Neural crest cell (in vitro differentiated cells): ENCODE data around the gene ABCC3. TPM values are rescaled to one million over a fixed set of nuclear protein-coding genes. Genes with fewer than 3 reads are reported as not detected.

Experiments
- DNase-seq: peaks from one replicate; pipeline ENCODE4 v3.0.0; 2021; ENCODE audit warnings: low read depth, mixed read lengths, low spot score
- H3K27ac Mint-ChIP-seq: one replicate; pipeline ENCODE4 v1.8.0; 2021; ENCODE audit warnings: mild to moderate bottlenecking, mixed read lengths; ENCODE audit not compliant: unreplicated experiment
- H3K27me3 Mint-ChIP-seq: 2 replicates; pipeline ENCODE4 v1.8.0; 2021; ENCODE audit warnings: low read depth, mild to moderate bottlenecking, mixed read lengths
- H3K36me3 Mint-ChIP-seq: 2 replicates; pipeline ENCODE4 v1.8.0; 2021; ENCODE audit warnings: low read depth, mild to moderate bottlenecking, mixed read lengths
- H3K4me1 Mint-ChIP-seq: 2 replicates; pipeline ENCODE4 v1.8.0; 2021; ENCODE audit warnings: mixed read lengths
- H3K4me3 Mint-ChIP-seq: one replicate; pipeline ENCODE4 v1.8.0; 2021; ENCODE audit warnings: mild to moderate bottlenecking, mixed read lengths
- H3K9me3 Mint-ChIP-seq: 2 replicates; pipeline ENCODE4 v1.8.0; 2021; ENCODE audit warnings: mixed read lengths
- total RNA-seq: library from RNA; stranded (reverse); gene quantifications from 2 replicates; pipeline ENCODE4 v1.2.1, GENCODE V29; 2021
- TF ChIP-seq, protein P1 (sequence below): fragments of 200-600 bp; sonication (generic); conservative IDR thresholded peaks from 2 replicates; pipeline ENCODE4 v1.5.0; 2021; ENCODE audit warnings: antibody characterized with exemption, mild to moderate bottlenecking

Gene ABCC3
- total RNA-seq, 1 donor from 2014 or later = not detected

- peaks cover 6% of the 10 kb centered on the region for H3K27me3 Mint-ChIP-seq
- peaks cover 4% of the 10 kb centered on the region for H3K4me1 Mint-ChIP-seq
- TF ChIP-seq, protein P1, sequence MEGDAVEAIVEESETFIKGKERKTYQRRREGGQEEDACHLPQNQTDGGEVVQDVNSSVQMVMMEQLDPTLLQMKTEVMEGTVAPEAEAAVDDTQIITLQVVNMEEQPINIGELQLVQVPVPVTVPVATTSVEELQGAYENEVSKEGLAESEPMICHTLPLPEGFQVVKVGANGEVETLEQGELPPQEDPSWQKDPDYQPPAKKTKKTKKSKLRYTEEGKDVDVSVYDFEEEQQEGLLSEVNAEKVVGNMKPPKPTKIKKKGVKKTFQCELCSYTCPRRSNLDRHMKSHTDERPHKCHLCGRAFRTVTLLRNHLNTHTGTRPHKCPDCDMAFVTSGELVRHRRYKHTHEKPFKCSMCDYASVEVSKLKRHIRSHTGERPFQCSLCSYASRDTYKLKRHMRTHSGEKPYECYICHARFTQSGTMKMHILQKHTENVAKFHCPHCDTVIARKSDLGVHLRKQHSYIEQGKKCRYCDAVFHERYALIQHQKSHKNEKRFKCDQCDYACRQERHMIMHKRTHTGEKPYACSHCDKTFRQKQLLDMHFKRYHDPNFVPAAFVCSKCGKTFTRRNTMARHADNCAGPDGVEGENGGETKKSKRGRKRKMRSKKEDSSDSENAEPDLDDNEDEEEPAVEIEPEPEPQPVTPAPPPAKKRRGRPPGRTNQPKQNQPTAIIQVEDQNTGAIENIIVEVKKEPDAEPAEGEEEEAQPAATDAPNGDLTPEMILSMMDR = no peak
- H3K9me3 Mint-ChIP-seq = no peaks in the 10 kb centered on the region
- DNase-seq = no peak
- H3K4me3 Mint-ChIP-seq = no peak overlapping the region
- H3K36me3 Mint-ChIP-seq = no peaks in the 10 kb centered on the region
- H3K27ac Mint-ChIP-seq = peak overlapping the region; percentile 21
Observed at GRCh38 chr17:50614471-50615051, 20.1 kb upstream of the ABCC3 start.

GRCh38 chr17:50615828-50616227, 18.9 kb upstream of the ABCC3 start:
- no peaks in the 10 kb centered on the region for H3K4me1 Mint-ChIP-seq
- TF ChIP-seq, protein P1 = no peak
- DNase-seq = no peak
- no peaks in the 10 kb centered on the region for H3K9me3 Mint-ChIP-seq
- H3K27ac Mint-ChIP-seq = no peak overlapping the region
- H3K27me3 Mint-ChIP-seq = peaks cover 12% of the 10 kb centered on the region
- H3K36me3 Mint-ChIP-seq = no peaks in the 10 kb centered on the region
- no peak overlapping the region for H3K4me3 Mint-ChIP-seq

DNA sequence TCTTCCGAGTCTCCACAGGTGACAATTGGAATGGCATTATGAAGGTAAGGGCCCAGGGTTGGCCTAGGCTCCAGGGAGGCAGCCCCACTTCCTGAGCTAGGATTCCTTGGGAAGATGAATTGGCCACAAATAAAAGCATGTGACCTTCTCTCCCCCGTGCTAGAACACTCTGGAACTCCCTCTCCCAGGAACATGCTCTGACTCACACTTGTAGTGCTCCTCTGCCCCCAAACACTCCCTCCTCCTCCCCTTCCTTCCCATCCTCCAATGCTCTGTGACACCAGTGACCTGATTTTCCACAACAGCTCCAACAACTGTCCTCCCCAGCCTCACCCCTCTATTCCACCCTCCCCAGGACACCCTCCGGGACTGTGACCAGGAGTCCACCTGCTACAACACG, 16.4 kb upstream of the ABCC3 start:
- no peak overlapping the region for H3K27ac Mint-ChIP-seq

DNA sequence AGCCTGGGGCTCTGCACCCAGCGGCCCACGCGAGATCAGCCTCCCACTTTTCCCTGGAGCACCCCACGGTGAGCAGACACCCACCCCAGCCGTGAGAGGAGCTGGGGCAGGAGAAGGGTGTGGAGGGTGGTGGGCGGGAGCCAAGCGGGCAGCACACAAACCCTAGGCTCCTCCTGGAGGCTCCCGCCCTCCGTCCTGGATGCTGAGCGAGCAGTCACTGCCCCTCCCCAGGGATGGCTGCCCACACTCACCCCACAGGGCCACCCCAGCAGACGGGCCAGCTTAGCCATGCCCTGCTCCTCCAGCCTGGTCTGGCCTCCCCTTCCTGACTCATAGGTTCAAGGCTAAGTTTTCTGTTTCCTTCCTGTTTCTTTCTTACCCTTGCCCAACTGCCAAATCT, 15.7 kb upstream of the ABCC3 start:
- H3K27ac Mint-ChIP-seq = peak overlapping the region; percentile 37
- no peak overlapping the region for H3K4me3 Mint-ChIP-seq
- H3K27me3 Mint-ChIP-seq = peaks cover 25% of the 10 kb centered on the region

More for the DNA sequence above, 16.4 kb upstream of the ABCC3 start:
- DNase-seq = no peak
- TF ChIP-seq, protein P1 = no peak
- H3K27me3 Mint-ChIP-seq = peaks cover 25% of the 10 kb centered on the region
- H3K9me3 Mint-ChIP-seq = no peaks in the 10 kb centered on the region
- H3K4me1 Mint-ChIP-seq = peaks cover 7% of the 10 kb centered on the region
- H3K36me3 Mint-ChIP-seq = no peaks in the 10 kb centered on the region
- no peak overlapping the region for H3K4me3 Mint-ChIP-seq

GRCh38 chr17:50619489-50619888, 15.2 kb upstream of the ABCC3 start:
- Mint-ChIP-seq H3K4me1 (peaks cover 7% of the 10 kb centered on the region), H3K27me3 (peaks cover 25% of the 10 kb centered on the region), H3K27ac (no peak overlapping the region), H3K4me3 (no peak overlapping the region), H3K9me3 (no peaks in the 10 kb centered on the region), H3K36me3 (no peaks in the 10 kb centered on the region)
- TF ChIP-seq, protein P1 = no peak
- DNase-seq = no peak

More for the DNA sequence above, 15.7 kb upstream of the ABCC3 start:
- Mint-ChIP-seq H3K9me3 (no peaks in the 10 kb centered on the region), H3K36me3 (no peaks in the 10 kb centered on the region), H3K4me1 (peaks cover 7% of the 10 kb centered on the region)
- no peak for DNase-seq
- TF ChIP-seq, protein P1 = no peak
